ENCODE data around the gene CDC42BPG. TPM values are rescaled to one million over a fixed set of nuclear protein-coding genes. Genes with fewer than 3 reads are reported as not detected.

CDC42BPG gene
- total and polyA plus RNA-seq, 9 donors: 0.35 to 9.5 (median 3.2) TPM

DNA sequence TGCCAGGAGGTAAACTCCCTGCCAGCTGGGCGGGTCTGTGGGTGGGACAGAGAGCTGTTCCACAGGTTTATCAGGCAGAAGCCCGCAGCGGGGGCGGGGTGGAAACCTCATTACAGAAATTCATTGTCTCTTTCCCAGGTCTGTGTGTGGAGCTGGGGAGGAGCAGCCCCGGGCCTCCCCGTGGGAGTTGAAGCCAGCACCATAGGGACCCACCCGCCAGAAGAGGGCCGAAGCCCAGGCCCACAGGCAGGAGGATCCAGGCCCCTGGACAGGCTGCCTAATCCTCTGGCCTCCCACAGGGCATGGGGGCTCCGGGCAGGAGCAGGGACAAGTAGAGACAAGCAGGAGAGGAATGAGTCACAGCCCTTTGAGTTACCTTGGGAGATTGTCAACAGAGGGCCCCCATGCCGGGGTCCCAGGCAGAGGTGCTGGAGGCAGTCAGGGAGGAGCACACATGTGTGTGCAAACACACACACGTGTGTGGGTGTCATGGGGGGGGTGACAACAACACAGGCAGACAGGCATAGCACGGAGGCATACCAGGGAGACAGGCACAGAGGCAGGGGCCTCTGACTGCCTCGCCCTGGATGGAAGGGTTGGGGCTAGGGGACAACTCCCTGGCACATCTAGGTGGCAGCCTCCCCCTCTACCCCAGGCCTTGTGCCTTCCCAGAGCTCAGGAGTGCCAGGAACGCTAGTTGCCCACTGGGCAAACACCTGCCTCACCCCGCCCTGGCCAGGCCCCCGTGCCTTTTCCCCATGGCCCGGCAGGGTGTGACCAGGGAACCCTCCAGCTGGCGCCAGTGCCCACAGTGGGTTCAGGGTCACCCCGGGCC lies 1.4 kb downstream of the CDC42BPG start:
- 77 to 78% (median 77%) methylated on average over 19 of the region's 19 CpGs for WGBS, 3 donors
- Histone ChIP-seq H3K4me3 (no peak overlapping the region), H3K36me3 (no peaks in the 10 kb centered on the region), H3K27ac (peak overlapping the region; percentile 18 to 41), H3K9me3 (no peaks in the 10 kb centered on the region), H3K27me3 (no peaks in the 10 kb centered on the region), H3K4me1 (ENCODE audit: insufficient read depth) (peaks cover 7% of the 10 kb centered on the region)
- TF ChIP-seq, protein P1, sequence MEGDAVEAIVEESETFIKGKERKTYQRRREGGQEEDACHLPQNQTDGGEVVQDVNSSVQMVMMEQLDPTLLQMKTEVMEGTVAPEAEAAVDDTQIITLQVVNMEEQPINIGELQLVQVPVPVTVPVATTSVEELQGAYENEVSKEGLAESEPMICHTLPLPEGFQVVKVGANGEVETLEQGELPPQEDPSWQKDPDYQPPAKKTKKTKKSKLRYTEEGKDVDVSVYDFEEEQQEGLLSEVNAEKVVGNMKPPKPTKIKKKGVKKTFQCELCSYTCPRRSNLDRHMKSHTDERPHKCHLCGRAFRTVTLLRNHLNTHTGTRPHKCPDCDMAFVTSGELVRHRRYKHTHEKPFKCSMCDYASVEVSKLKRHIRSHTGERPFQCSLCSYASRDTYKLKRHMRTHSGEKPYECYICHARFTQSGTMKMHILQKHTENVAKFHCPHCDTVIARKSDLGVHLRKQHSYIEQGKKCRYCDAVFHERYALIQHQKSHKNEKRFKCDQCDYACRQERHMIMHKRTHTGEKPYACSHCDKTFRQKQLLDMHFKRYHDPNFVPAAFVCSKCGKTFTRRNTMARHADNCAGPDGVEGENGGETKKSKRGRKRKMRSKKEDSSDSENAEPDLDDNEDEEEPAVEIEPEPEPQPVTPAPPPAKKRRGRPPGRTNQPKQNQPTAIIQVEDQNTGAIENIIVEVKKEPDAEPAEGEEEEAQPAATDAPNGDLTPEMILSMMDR (IDR thresholded peaks at IDR 0.05): no peak
- TF ChIP-seq EP300 (IDR thresholded peaks at IDR 0.05) (no peak), POLR2A (IDR thresholded peaks at IDR 0.05) (no peak)
- intact Hi-C loops (cut with DNase I): loop anchor here (5.0 to 10.0 kb wide), 4 partner anchors 162 to 279 kb away; partner anchors contain the start of genes ARL2 (in 3 of the 4), FAU (in 1 of the 4), MRPL49 (in 1 of the 4) and TM7SF2 (in 1 of the 4)
- peak in 1 of 5 donors; percentile 58 for DNase-seq

DNA sequence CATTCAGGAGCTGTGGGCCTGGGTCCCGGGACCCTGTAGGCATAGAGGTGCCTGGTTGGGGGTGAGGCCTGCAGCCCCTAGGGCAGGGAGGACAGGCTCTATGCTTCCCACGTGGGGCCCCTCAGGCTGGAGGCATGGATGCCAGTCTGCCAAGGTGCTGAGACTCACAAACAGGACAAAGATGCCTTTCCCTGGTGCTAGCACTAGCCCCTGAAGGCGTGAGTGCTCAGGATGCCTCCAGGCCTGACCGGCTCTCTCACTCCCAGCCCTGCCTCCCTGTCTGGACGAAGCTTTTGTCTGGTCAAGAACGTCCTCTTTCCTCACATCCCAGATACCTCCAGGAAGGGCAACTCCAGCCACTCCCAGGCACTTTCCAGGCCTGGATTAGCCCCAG lies 2.1 kb downstream of the CDC42BPG start:
- WGBS, 3 donors: 76 to 85% (median 81%) methylated on average over 6 of the region's 6 CpGs
- H3K9me3 ChIP-seq: no peaks in the 10 kb centered on the region
- H3K36me3 ChIP-seq: no peaks in the 10 kb centered on the region
- no peak for TF ChIP-seq POLR2A (IDR thresholded peaks at IDR 0.05)
- no peak for TF ChIP-seq EP300 (IDR thresholded peaks at IDR 0.05)
- TF ChIP-seq, protein P1 (IDR thresholded peaks at IDR 0.05): no peak
- no peaks in the 10 kb centered on the region for H3K27me3 ChIP-seq
- intact Hi-C loops (cut with DNase I): loop anchor here (5.0 to 10.0 kb wide), 4 partner anchors 162 to 280 kb away; partner anchors contain the start of genes ARL2 (in 3 of the 4), FAU (in 1 of the 4), MRPL49 (in 1 of the 4) and TM7SF2 (in 1 of the 4)
- no peak for DNase-seq
- H3K27ac ChIP-seq: no peak overlapping the region
- H3K4me3 ChIP-seq: no peak overlapping the region
- peaks cover 6% of the 10 kb centered on the region for H3K4me1 ChIP-seq (ENCODE audit: insufficient read depth)

DNA sequence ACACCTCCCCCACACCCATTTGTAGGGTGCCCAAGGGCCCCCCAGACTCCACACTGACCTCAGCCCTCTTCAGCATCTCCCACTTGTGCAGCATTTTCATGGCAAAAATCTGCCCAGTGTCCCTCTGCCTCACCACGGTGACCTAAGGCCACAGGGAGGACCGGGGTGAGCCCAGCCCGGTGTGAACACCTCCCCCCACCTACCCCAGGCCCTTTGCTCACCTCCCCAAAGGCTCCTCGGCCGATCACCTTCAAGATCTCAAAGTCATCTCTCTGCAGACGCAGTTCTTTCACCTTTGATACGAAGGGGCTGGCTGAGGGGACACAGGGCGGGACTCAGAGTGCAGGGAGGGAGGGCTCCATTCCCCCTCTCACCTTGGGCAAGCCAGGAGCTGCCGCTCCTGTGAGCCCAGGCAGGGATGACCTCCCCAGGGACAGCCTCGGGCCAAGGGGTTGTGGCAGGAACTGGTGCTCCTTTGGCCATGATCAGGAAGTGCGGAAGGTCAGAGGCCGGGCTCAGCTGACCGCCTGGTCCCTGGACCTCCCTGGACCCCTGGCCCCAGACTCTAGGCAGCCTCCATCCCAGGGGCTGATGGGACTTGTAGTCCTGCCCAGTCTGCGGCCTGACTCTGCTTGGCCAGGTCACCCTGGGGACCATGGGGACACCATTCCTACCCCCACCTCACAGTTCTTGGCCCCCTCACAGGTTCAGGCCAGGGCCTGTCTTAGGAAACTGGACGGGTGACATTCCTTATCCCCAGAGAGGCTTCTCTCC lies 2.7 kb downstream of the CDC42BPG start:
- no peak overlapping the region for H3K4me3 ChIP-seq
- H3K4me1 ChIP-seq (ENCODE audit: insufficient read depth): peaks cover 5% of the 10 kb centered on the region
- no peaks in the 10 kb centered on the region for H3K9me3 ChIP-seq
- no peaks in the 10 kb centered on the region for H3K36me3 ChIP-seq
- 87 to 91% (median 89%) methylated on average over 13 to 15 of the region's 15 CpGs for WGBS, 3 donors
- H3K27me3 ChIP-seq: no peaks in the 10 kb centered on the region
- intact Hi-C loops (cut with DNase I): loop anchor here (5.0 to 10.0 kb wide), 4 partner anchors 163 to 281 kb away; partner anchors contain the start of genes ARL2 (in 3 of the 4), FAU (in 1 of the 4), MRPL49 (in 1 of the 4) and TM7SF2 (in 1 of the 4)
- no peak for DNase-seq
- TF ChIP-seq POLR2A (IDR thresholded peaks at IDR 0.05): no peak
- TF ChIP-seq EP300 (IDR thresholded peaks at IDR 0.05): no peak
- TF ChIP-seq, protein P1 (IDR thresholded peaks at IDR 0.05): no peak
- H3K27ac ChIP-seq: no peak overlapping the region
